Measurements from ENCODE around the gene SPATS2L.

SPATS2L gene

GRCh38 chr2:200379481-200380090, 73.1 kb downstream of the SPATS2L start:
- DNase-seq, result peak; percentile 16

- DNase-seq, result peak; percentile 23
Observed at GRCh38 chr2:200380091-200380561, 73.6 kb downstream of the SPATS2L start.

- no peak for DNase-seq
Observed at GRCh38 chr2:200380833-200381542, 74.5 kb downstream of the SPATS2L start.

- no peak for DNase-seq
Observed at GRCh38 chr2:200382874-200383273, 76.4 kb downstream of the SPATS2L start.

- peak; percentile 2 for DNase-seq
Observed at GRCh38 chr2:200383380-200384110, 77.1 kb downstream of the SPATS2L start.

- no peak for DNase-seq
Observed at GRCh38 chr2:200385063-200385635, 78.7 kb downstream of the SPATS2L start.

- peak; percentile 1 for DNase-seq
Observed at GRCh38 chr2:200393191-200393590, 86.7 kb downstream of the SPATS2L start.

GRCh38 chr2:200394045-200394444, 87.6 kb downstream of the SPATS2L start:
- DNase-seq, result no peak

- no peak for DNase-seq
Observed at GRCh38 chr2:200396781-200397242, 90.3 kb downstream of the SPATS2L start.

- no peak for DNase-seq
Observed at GRCh38 chr2:200397785-200398184, 91.3 kb downstream of the SPATS2L start.

GRCh38 chr2:200399046-200399445, 92.6 kb downstream of the SPATS2L start:
- DNase-seq, result no peak

GRCh38 chr2:200399636-200400035, 93.1 kb downstream of the SPATS2L start:
- DNase-seq, result no peak

GRCh38 chr2:200403814-200404213, 97.3 kb downstream of the SPATS2L start:
- DNase-seq, result no peak

GRCh38 chr2:200404615-200405014, 98.1 kb downstream of the SPATS2L start:
- no peak for DNase-seq

GRCh38 chr2:200405599-200406298, 99.3 kb downstream of the SPATS2L start:
- peak; percentile 69 for DNase-seq

- peak; percentile 7 for DNase-seq
Observed at GRCh38 chr2:200406379-200406778, 99.9 kb downstream of the SPATS2L start.

- DNase-seq, result peak; percentile 4
Observed at GRCh38 chr2:200408428-200409316, 102.2 kb downstream of the SPATS2L start.

- DNase-seq, result no peak
Observed at GRCh38 chr2:200411831-200412230, 105.3 kb downstream of the SPATS2L start.

- no peak for DNase-seq
Observed at GRCh38 chr2:200414367-200414766, 107.9 kb downstream of the SPATS2L start.

- no peak for DNase-seq
Observed at GRCh38 chr2:200415455-200415854, 109.0 kb downstream of the SPATS2L start.

- no peak for DNase-seq
Observed at GRCh38 chr2:200416878-200417277, 110.4 kb downstream of the SPATS2L start.

GRCh38 chr2:200417366-200417765, 110.9 kb downstream of the SPATS2L start:
- no peak for DNase-seq
